OCI-LY3 (cell line): ENCODE results near the gene EIF3A.

Experiments
- H2AFZ ChIP-seq: fragments of 200-600, 300-600 bp; shearing (Covaris generic); 2 replicates; pipeline ENCODE4 v1.6.0; 2014; ENCODE audit warnings: antibody characterized with exemption, low read depth, low read length
- H3K27ac ChIP-seq: fragments of 200-600, 300-600 bp; sonication (generic); 2 replicates; pipeline ENCODE4 v1.5.1; 2014; ENCODE audit warnings: mild to moderate bottlenecking, low read length, moderate library complexity, mixed read lengths
- H3K27me3 ChIP-seq: fragments of 200-600, 300-600 bp; sonication (generic); 2 replicates; pipeline ENCODE4 v1.6.1; 2014; ENCODE audit warnings: low read depth, low read length, mixed read lengths
- H3K36me3 ChIP-seq: fragments of 200-600, 300-600 bp; sonication (generic); replicated peaks from 2 replicates; pipeline ENCODE3; 2014; ENCODE audit warnings: low read depth, low read length, mixed read lengths
- H3K4me1 ChIP-seq: fragments of 300-600, 200-600 bp; sonication (generic); 2 replicates; pipeline ENCODE4 v1.6.1; 2014; ENCODE audit warnings: low read length, mixed read lengths
- H3K4me2 ChIP-seq: fragments of 200-600, 300-600 bp; sonication (generic); 2 replicates; pipeline ENCODE4 v1.6.1; 2014; ENCODE audit warnings: low read length, mixed read lengths
- H3K4me3 ChIP-seq: fragments of 300-600, 200-600 bp; sonication (generic); 2 replicates; pipeline ENCODE4 v1.5.1; 2014; ENCODE audit warnings: antibody characterized with exemption, mild to moderate bottlenecking, low read length, moderate library complexity
- H3K79me2 ChIP-seq: fragments of 300-600, 200-600 bp; shearing (Covaris generic); 2 replicates; pipeline ENCODE4 v1.6.1; 2014; ENCODE audit warnings: mild to moderate bottlenecking, low read length, mixed read lengths
- H3K9ac ChIP-seq: fragments of 300-600, 200-600 bp; shearing (Covaris generic); 2 replicates; pipeline ENCODE4 v1.6.0; 2014; ENCODE audit warnings: mild to moderate bottlenecking, low read length, moderate library complexity
- H3K9me3 ChIP-seq: fragments of 200-600, 300-600 bp; shearing (Covaris generic); 2 replicates; pipeline ENCODE4 v1.6.1; 2014; ENCODE audit warnings: low read length, mixed read lengths; ENCODE audit not compliant: insufficient read depth
- H4K20me1 ChIP-seq: fragments of 200-600, 300-600 bp; sonication (generic); 2 replicates; pipeline ENCODE4 v1.6.1; 2016; ENCODE audit warnings: low read length, mixed read lengths; ENCODE audit not compliant: insufficient read depth
- CTCF ChIP-seq: fragments of 200-600, 300-600 bp; sonication (generic); IDR thresholded peaks from 2 replicates; pipeline ENCODE4 v1.5.1; 2014; ENCODE audit warnings: antibody characterized with exemption, low read length, low read depth
- EZH2phosphoT487 ChIP-seq: fragments of 200-600 bp; shearing (Covaris generic); IDR thresholded peaks from 2 replicates; pipeline ENCODE4 v1.6.1; 2018; ENCODE audit warnings: antibody characterized with exemption, mixed run types, low read depth

The EIF3A gene

GRCh38 chr10:119025776-119026175 is 54.8 kb downstream of the EIF3A start:
- TF ChIP-seq EZH2phosphoT487, result no peak
- TF ChIP-seq CTCF, result no peak
- Histone ChIP-seq H3K27me3 (no peaks in the 10 kb centered on the region), H3K4me2 (no peak overlapping the region), H4K20me1 (peaks cover under 1% of the 10 kb centered on the region), H3K9ac (no peak overlapping the region), H3K4me1 (peaks cover 5% of the 10 kb centered on the region), H3K27ac (no peak overlapping the region), H2AFZ (no peak overlapping the region), H3K9me3 (no peaks in the 10 kb centered on the region), H3K4me3 (no peak overlapping the region), H3K36me3 (no peaks in the 10 kb centered on the region), H3K79me2 (no peaks in the 10 kb centered on the region)

- Histone ChIP-seq H3K9me3 (no peaks in the 10 kb centered on the region), H4K20me1 (no peaks in the 10 kb centered on the region), H3K27me3 (no peaks in the 10 kb centered on the region), H3K4me2 (no peak overlapping the region), H3K4me3 (no peak overlapping the region), H3K4me1 (0 out of 2 replicates have a peak, but pooled peaks cover 1% of the 10 kb centered on the region), H3K27ac (no peak overlapping the region), H3K9ac (no peak overlapping the region), H3K36me3 (no peaks in the 10 kb centered on the region), H2AFZ (no peak overlapping the region), H3K79me2 (no peaks in the 10 kb centered on the region)
- TF ChIP-seq CTCF, result no peak
- TF ChIP-seq EZH2phosphoT487, result no peak
These were observed 55.3 kb downstream of the EIF3A start for GRCh38 chr10:119025336-119025735.

- Histone ChIP-seq H2AFZ (no peak overlapping the region), H3K4me3 (no peak overlapping the region), H3K9me3 (no peaks in the 10 kb centered on the region), H3K27ac (no peak overlapping the region), H3K79me2 (no peaks in the 10 kb centered on the region), H3K27me3 (no peaks in the 10 kb centered on the region), H3K36me3 (no peaks in the 10 kb centered on the region), H3K4me1 (no peaks in the 10 kb centered on the region), H3K4me2 (no peak overlapping the region), H4K20me1 (no peaks in the 10 kb centered on the region), H3K9ac (no peak overlapping the region)
- TF ChIP-seq CTCF (no peak), EZH2phosphoT487 (no peak)
These were observed 55.7 kb downstream of the EIF3A start for GRCh38 chr10:119024882-119025281.

GRCh38 chr10:119023553-119023868 is 57.1 kb downstream of the EIF3A start:
- Histone ChIP-seq H4K20me1 (no peaks in the 10 kb centered on the region), H3K36me3 (no peaks in the 10 kb centered on the region), H3K9me3 (no peaks in the 10 kb centered on the region), H3K79me2 (no peaks in the 10 kb centered on the region), H3K27me3 (no peaks in the 10 kb centered on the region), H3K4me1 (no peaks in the 10 kb centered on the region), H3K27ac (no peak overlapping the region), H3K4me2 (no peak overlapping the region), H3K4me3 (no peak overlapping the region), H3K9ac (no peak overlapping the region), H2AFZ (no peak overlapping the region)
- TF ChIP-seq CTCF (no peak), EZH2phosphoT487 (no peak)
